ENCODE data around the gene YIPF1.

The YIPF1 gene

GRCh38 chr1:53810497-53810896 lies 79.1 kb downstream of the YIPF1 start:
- H3K4me2 ChIP-seq, result no peak overlapping the region
- H4K20me1 ChIP-seq (ENCODE audit: insufficient read depth), result no peaks in the 10 kb centered on the region
- no peak overlapping the region for H3K9ac ChIP-seq
- no peaks in the 10 kb centered on the region; the same call in 1 of the 2 replicates for H3K79me2 ChIP-seq (ENCODE audit: insufficient read depth, low read depth)
- H3K4me1 ChIP-seq (ENCODE audit: low read depth, poor library complexity, severe bottlenecking), result peaks cover 13% of the 10 kb centered on the region
- H3K36me3 ChIP-seq (ENCODE audit: insufficient read depth), result no peaks in the 10 kb centered on the region; the same call in 1 of the 2 replicates
- TF ChIP-seq, protein P1, sequence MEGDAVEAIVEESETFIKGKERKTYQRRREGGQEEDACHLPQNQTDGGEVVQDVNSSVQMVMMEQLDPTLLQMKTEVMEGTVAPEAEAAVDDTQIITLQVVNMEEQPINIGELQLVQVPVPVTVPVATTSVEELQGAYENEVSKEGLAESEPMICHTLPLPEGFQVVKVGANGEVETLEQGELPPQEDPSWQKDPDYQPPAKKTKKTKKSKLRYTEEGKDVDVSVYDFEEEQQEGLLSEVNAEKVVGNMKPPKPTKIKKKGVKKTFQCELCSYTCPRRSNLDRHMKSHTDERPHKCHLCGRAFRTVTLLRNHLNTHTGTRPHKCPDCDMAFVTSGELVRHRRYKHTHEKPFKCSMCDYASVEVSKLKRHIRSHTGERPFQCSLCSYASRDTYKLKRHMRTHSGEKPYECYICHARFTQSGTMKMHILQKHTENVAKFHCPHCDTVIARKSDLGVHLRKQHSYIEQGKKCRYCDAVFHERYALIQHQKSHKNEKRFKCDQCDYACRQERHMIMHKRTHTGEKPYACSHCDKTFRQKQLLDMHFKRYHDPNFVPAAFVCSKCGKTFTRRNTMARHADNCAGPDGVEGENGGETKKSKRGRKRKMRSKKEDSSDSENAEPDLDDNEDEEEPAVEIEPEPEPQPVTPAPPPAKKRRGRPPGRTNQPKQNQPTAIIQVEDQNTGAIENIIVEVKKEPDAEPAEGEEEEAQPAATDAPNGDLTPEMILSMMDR (conservative IDR thresholded peaks at IDR 0.05; ENCODE audit: low read depth, low read length), result no peak
- H3K4me3 ChIP-seq (IDR thresholded peaks at IDR 0.05; ENCODE audit: insufficient read depth, low read depth, low read length), result no peak overlapping the region
- peak overlapping the region; percentile 33; the same call in 1 of the 2 replicates for H3K27ac ChIP-seq
- H2AFZ ChIP-seq (ENCODE audit: low read depth), result no peak overlapping the region
- H3K27me3 ChIP-seq (ENCODE audit: insufficient read depth, low read depth), result no peaks in the 10 kb centered on the region

DNA sequence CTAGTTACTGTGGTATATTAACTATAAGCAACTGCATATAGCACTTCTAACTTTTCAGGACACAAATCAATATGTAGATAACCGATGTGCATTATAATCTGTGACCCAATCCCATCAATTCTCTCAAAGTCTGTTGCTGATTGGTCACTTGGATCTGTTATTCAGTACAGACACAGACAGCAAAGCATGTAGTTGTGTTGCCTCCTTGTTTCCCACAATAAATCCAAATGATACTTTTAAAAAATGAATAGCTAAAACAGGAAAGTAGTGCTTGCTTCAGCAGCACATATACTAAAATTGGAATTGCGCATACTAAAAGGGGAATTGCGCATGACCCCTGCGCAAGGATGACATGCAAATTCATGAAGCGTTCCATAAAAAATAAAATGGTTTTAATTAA lies 79.6 kb downstream of the YIPF1 start:
- no peak overlapping the region for H3K27ac ChIP-seq
- no peak overlapping the region for H3K4me2 ChIP-seq
- H3K4me1 ChIP-seq (ENCODE audit: low read depth, poor library complexity, severe bottlenecking), result peaks cover 13% of the 10 kb centered on the region
- no peaks in the 10 kb centered on the region for H3K27me3 ChIP-seq (ENCODE audit: insufficient read depth, low read depth)
- H3K4me3 ChIP-seq (IDR thresholded peaks at IDR 0.05; ENCODE audit: insufficient read depth, low read depth, low read length), result no peak overlapping the region
- H3K79me2 ChIP-seq (ENCODE audit: insufficient read depth, low read depth), result no peaks in the 10 kb centered on the region; the same call in 1 of the 2 replicates
- no peak overlapping the region for H2AFZ ChIP-seq (ENCODE audit: low read depth)
- no peaks in the 10 kb centered on the region; the same call in 1 of the 2 replicates for H3K36me3 ChIP-seq (ENCODE audit: insufficient read depth)
- no peak overlapping the region for H3K9ac ChIP-seq
- no peaks in the 10 kb centered on the region for H4K20me1 ChIP-seq (ENCODE audit: insufficient read depth)
- TF ChIP-seq, protein P1 (conservative IDR thresholded peaks at IDR 0.05; ENCODE audit: low read depth, low read length), result no peak

DNA sequence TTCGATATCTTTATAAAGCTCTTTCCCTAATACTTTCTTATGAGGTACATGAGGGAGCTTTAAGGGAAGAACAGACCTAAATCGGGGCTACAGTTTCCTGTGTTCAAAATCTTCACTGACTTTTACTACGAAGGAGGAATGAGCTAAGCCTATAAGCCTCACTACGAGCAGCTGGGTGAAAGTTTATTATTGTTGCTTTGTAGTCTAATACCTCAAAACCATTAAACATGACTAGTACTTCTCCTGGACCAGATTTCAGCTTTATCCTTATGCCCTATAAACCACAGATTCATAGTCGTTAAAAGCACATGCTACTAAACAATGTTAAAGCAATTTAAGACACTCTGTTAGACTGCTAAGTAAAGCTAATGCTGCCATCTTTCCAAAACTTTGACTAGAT lies 81.7 kb downstream of the YIPF1 start:
- TF ChIP-seq, protein P1 (conservative IDR thresholded peaks at IDR 0.05; ENCODE audit: low read depth, low read length), result no peak
- Histone ChIP-seq H3K4me3 (IDR thresholded peaks at IDR 0.05; ENCODE audit: insufficient read depth, low read depth, low read length) (no peak overlapping the region), H4K20me1 (ENCODE audit: insufficient read depth) (no peaks in the 10 kb centered on the region), H3K79me2 (ENCODE audit: insufficient read depth, low read depth) (no peaks in the 10 kb centered on the region), H3K9ac (no peak overlapping the region), H3K36me3 (ENCODE audit: insufficient read depth) (no peaks in the 10 kb centered on the region; the same call in 1 of the 2 replicates), H2AFZ (ENCODE audit: low read depth) (no peak overlapping the region), H3K27me3 (ENCODE audit: insufficient read depth, low read depth) (no peaks in the 10 kb centered on the region), H3K4me1 (ENCODE audit: low read depth, poor library complexity, severe bottlenecking) (peaks cover 13% of the 10 kb centered on the region), H3K27ac (no peak overlapping the region), H3K4me2 (no peak overlapping the region)

GRCh38 chr1:53804791-53805505 lies 84.6 kb downstream of the YIPF1 start:
- Histone ChIP-seq H3K4me1 (ENCODE audit: low read depth, poor library complexity, severe bottlenecking) (no peaks in the 10 kb centered on the region), H3K36me3 (ENCODE audit: insufficient read depth) (no peaks in the 10 kb centered on the region; the same call in 1 of the 2 replicates), H3K4me2 (no peak overlapping the region), H3K4me3 (IDR thresholded peaks at IDR 0.05; ENCODE audit: insufficient read depth, low read depth, low read length) (no peak overlapping the region), H3K27me3 (ENCODE audit: insufficient read depth, low read depth) (no peaks in the 10 kb centered on the region), H4K20me1 (ENCODE audit: insufficient read depth) (no peaks in the 10 kb centered on the region), H3K27ac (no peak overlapping the region), H3K9ac (no peak overlapping the region), H3K79me2 (ENCODE audit: insufficient read depth, low read depth) (no peaks in the 10 kb centered on the region), H2AFZ (ENCODE audit: low read depth) (no peak overlapping the region)
- TF ChIP-seq, protein P1 (conservative IDR thresholded peaks at IDR 0.05; ENCODE audit: low read depth, low read length), result no peak
